ENCODE measurements around the gene TOP3B. TPM values are rescaled to one million over a fixed set of nuclear protein-coding genes. Genes with fewer than 3 reads are reported as not detected.

TOP3B gene
- total RNA-seq, 4 donors from 2014 or later = 12.3 to 27.5 (median 20.4) TPM

DNA sequence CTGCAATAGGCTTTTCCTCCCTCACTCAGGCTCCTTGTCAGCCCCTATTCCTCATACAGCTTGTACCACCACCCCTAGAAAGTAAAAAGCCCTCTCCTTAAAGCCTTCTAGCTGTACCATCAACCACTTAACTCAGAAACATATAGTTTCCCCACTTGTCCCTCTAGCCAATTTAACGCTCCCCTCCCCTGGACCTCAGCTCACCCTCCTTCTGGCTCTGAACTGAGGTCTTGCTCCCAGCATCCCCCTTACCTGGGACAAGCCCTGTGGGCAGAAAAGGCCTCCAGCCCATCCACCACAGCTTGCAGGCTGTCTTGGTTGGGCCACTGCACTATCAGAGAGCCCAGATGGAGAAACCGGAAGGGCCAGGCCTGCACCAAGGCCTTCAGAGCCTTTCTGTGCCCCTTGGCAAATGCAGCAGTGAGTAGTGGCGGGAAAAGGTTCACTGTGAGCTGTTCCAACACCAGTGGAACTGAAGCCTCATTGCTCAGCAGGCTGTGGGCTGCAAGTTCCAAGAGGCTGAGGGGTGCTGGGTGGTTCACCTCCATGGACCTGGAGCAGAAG is 12.4 kb upstream of the TOP3B start:
- Histone ChIP-seq H3K4me1 (no peaks in the 10 kb centered on the region), H3K4me3 (no peak overlapping the region), H3K36me3 (no peaks in the 10 kb centered on the region), H3K27ac (replicated peaks in 1 of 4) (no peak overlapping the region), H3K27me3 (peaks cover 0 to 16% (median 0%) of the 10 kb centered on the region in 4 donors), H3K9me3 (no peaks in the 10 kb centered on the region)
- TF ChIP-seq EP300 (IDR thresholded peaks at IDR 0.05) (no peak), POLR2A (IDR thresholded peaks at IDR 0.05; ENCODE audit: low read depth) (no peak), POLR2AphosphoS5 (IDR thresholded peaks at IDR 0.05) (no peak)
- TF ChIP-seq, protein P1, sequence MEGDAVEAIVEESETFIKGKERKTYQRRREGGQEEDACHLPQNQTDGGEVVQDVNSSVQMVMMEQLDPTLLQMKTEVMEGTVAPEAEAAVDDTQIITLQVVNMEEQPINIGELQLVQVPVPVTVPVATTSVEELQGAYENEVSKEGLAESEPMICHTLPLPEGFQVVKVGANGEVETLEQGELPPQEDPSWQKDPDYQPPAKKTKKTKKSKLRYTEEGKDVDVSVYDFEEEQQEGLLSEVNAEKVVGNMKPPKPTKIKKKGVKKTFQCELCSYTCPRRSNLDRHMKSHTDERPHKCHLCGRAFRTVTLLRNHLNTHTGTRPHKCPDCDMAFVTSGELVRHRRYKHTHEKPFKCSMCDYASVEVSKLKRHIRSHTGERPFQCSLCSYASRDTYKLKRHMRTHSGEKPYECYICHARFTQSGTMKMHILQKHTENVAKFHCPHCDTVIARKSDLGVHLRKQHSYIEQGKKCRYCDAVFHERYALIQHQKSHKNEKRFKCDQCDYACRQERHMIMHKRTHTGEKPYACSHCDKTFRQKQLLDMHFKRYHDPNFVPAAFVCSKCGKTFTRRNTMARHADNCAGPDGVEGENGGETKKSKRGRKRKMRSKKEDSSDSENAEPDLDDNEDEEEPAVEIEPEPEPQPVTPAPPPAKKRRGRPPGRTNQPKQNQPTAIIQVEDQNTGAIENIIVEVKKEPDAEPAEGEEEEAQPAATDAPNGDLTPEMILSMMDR (IDR thresholded peaks at IDR 0.05) = no peak
- WGBS = 80% methylated on average over 3 of the region's 3 CpGs
- no peak for DNase-seq (ENCODE audit: extremely low spot score)
- intact Hi-C loops (cut with DNase I) = no loop called here

DNA sequence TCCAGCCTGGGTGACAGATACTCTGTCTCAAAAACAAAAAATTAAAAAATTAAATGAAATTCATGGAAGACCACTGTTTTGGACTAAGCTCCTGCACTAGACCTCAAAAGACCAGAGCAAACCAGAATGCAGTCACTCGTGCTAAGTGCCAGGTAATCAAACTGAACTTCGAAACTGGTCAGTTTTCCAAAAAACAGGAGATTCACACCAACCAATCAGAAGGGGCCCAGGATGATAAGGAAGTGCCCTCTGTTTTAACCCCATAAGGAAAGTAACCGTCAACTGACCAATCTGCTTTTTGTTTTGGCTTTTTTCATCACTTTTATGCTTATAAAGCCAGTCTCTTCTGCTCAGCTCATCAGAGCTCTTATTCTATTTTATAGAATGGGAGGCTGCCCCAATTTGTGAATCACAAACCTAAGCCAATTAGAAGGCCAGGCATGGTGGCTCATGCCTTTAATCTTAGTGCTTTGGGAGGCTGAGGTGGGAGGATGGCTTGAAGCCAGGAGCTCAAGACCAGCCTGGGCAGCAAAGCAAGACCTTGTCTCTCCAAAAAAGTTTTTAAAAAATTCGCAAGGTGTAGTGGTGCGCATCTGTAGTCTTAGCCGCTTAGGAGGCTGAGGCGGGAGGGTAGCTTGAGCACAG is 10.1 kb upstream of the TOP3B start:
- Histone ChIP-seq H3K36me3 (no peaks in the 10 kb centered on the region), H3K4me1 (no peaks in the 10 kb centered on the region), H3K27me3 (peaks cover 0 to 16% (median 0%) of the 10 kb centered on the region in 4 donors), H3K9me3 (no peaks in the 10 kb centered on the region), H3K27ac (replicated peaks in 1 of 4) (no peak overlapping the region), H3K4me3 (no peak overlapping the region)
- intact Hi-C loops (cut with DNase I) = no loop called here
- TF ChIP-seq, protein P1 (IDR thresholded peaks at IDR 0.05) = no peak
- TF ChIP-seq EP300 (IDR thresholded peaks at IDR 0.05) = no peak
- TF ChIP-seq POLR2AphosphoS5 (IDR thresholded peaks at IDR 0.05) = no peak
- TF ChIP-seq POLR2A (IDR thresholded peaks at IDR 0.05; ENCODE audit: low read depth) = no peak
- DNase-seq (ENCODE audit: extremely low spot score) = no peak
- 79% methylated on average over 7 of the region's 7 CpGs for WGBS

DNA sequence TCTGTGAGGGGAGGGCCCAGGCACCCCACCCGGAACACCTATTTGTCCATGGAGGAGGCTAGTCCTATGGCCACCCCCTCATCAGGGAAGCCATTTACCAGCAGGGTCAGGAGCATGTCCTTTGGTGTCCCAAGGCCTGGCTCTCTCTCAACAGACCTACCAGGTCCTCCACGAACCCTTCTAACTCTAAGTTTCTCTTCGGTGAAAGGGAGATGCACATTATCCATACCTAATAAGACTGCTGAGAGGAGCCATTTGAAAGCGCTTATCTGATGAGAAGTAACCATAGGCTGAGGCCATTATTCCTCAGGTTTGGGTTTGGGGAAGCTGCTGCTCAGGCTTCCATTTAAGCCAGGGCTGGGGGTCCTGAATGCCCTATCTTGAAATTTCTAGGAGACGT is 9.2 kb upstream of the TOP3B start:
- TF ChIP-seq EP300 (IDR thresholded peaks at IDR 0.05) = no peak
- TF ChIP-seq POLR2AphosphoS5 (IDR thresholded peaks at IDR 0.05) = no peak
- TF ChIP-seq, protein P1 (IDR thresholded peaks at IDR 0.05) = no peak
- no peak for TF ChIP-seq POLR2A (IDR thresholded peaks at IDR 0.05; ENCODE audit: low read depth)
- no peaks in the 10 kb centered on the region for H3K4me1 ChIP-seq
- no peak overlapping the region for H3K27ac ChIP-seq (replicated peaks in 1 of 4)
- intact Hi-C loops (cut with DNase I) = no loop called here
- WGBS = 95% methylated on average over 4 of the region's 5 CpGs
- H3K27me3 ChIP-seq = peaks cover 0 to 16% (median 0%) of the 10 kb centered on the region in 4 donors
- no peak overlapping the region for H3K4me3 ChIP-seq
- DNase-seq (ENCODE audit: extremely low spot score) = no peak
- H3K9me3 ChIP-seq = no peaks in the 10 kb centered on the region
- no peaks in the 10 kb centered on the region for H3K36me3 ChIP-seq

- 83% methylated on average over 6 of the region's 6 CpGs for WGBS
- H3K27ac ChIP-seq (replicated peaks in 1 of 4) = no peak overlapping the region
- no peak for DNase-seq (ENCODE audit: extremely low spot score)
These were observed 8.7 kb upstream of the TOP3B start for GRCh38 chr22:21991304-21991596.

More at GRCh38 chr22:21991304-21991596, 8.7 kb upstream of the TOP3B start:
- H3K4me1 ChIP-seq = no peaks in the 10 kb centered on the region
- no peaks in the 10 kb centered on the region for H3K9me3 ChIP-seq
- TF ChIP-seq POLR2A (IDR thresholded peaks at IDR 0.05; ENCODE audit: low read depth) (no peak), POLR2AphosphoS5 (IDR thresholded peaks at IDR 0.05) (no peak), EP300 (IDR thresholded peaks at IDR 0.05) (no peak)
- TF ChIP-seq, protein P1 (IDR thresholded peaks at IDR 0.05) = no peak
- no peak overlapping the region for H3K4me3 ChIP-seq
- H3K36me3 ChIP-seq = no peaks in the 10 kb centered on the region
- H3K27me3 ChIP-seq = peaks cover 0 to 16% (median 0%) of the 10 kb centered on the region in 4 donors
- intact Hi-C loops (cut with DNase I) = no loop called here

Data from esophagus muscularis mucosa (tissue), 4 donors.